HG03521 (cell line): ENCODE data around the gene SCGB1D4.

Experiments used
- ATAC-seq: cut with Tn5 transposase; IDR thresholded peaks from one replicate; pipeline ENCODE4 v1.9.1; 2021; ENCODE audit warnings: mild to moderate bottlenecking, moderate library complexity; ENCODE audit not compliant: unreplicated experiment

Gene SCGB1D4

DNA sequence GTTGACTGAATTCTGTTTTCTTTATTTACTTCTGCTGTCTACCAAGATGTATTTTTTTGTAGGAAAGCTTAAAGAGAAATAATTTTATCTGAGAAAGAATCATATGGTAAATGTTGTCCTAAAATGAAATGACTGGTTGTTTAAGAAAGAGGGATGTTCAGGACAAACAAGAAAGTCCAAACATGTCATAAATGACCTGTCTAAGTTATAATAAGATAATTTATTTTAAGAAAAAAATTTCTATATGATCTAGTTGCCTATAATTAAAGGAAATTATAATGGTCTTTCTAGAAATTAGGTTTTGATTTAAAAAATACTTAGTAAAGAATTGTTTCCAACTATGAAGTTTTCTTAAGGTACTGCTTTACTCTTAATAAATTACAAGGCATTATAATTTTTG, 18.4 kb downstream of the SCGB1D4 start:
- ATAC-seq: no peak

DNA sequence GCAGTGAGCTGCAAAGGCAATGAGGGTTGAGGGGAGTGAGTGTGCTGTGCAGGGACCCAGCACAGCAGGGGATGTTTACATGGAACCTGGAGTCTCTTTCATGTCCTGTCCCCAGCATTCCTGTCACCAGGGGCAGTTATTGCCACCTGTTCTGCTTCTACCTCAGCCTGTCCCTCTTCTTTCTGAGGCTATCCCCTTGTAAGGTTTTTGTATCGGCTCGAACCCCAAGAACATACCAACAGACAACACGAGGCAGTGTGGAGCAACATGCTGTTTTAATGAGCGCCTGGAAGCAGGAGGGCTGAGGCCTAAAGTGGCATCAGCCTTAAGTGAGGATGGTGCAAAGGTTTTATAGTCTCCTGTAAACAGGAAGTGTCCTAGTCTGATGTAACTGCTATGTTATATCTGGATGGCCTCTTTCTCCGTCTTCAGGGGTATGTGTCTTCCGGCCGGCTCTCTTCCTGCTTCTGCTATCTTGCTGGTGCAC, 25.0 kb downstream of the SCGB1D4 start:
- ATAC-seq: no peak

DNA sequence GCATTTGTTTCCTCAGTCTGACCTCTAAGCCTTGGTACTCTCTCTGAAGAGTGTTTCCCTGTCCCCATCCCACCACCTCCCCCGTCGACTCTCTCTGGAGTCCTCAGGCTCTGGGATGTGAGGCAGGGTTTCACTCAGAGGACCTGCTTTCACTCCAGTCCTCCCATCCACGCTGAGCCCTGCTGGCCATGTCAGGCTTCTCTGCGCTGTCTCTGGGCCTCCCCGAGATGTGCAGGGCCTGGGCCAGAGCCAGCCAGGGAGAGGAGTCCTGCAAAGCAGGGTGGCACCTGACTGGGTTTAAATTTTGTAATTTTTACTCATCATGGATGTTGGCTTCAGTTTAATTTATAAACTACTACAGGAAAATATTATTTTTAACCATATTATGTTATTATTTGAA, 25.6 kb downstream of the SCGB1D4 start:
- ATAC-seq: no peak

DNA sequence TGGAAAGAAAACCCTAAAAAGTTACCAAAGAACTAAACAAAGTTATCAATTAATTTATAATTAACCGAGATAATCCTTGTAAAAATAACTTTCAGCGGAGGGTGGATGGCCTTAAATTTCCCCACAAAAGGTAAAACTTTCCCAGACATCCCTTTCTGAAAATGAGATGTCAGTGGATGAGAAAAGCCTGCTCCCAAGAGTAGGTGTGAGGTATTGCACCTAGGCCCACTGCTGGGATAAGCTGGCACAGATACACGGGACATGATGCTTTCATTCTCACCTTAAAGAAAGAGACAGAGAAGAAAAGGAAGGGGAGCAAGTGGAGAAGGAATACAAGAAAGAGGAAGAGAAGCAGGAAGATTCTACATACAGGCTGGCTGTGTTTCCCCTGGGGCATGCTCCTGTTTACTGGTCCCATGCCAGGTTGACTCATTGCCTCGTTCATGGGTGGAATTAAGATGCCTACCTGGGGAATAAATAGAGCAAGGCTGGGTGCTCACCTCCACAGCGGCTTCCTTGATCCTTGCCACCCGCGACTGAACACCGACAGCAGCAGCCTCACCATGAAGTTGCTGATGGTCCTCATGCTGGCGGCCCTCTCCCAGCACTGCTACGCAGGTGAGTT, 29.1 kb downstream of the SCGB1D4 start, which contains the start of gene SCGB2A2:
Gene SCGB2A2, plus strand, starts transcription at position 505 of the 625 bp plus-strand sequence. Its CDS starts 59 bp downstream, at position 564.
- no peak for ATAC-seq

DNA sequence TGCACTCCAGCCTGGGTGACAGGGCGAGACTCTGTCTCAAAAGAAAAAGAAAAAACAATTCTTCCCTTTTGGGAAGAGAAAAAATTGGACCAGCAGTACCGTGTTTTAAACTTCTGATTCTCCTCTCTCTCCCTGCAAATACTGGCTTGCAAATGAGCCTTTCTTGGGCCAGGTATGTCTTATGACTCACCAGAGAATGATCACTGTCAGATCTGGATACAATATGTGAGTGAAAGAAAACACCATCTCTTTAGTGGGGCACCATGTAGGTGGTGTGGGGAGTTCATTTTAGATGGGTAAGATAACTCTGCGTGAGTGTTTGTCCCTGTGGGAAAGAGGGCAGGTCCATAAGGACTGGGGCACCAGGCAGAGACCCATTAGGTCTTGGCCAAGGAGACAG, 31.3 kb downstream of the SCGB1D4 start:
- ATAC-seq: no peak

DNA sequence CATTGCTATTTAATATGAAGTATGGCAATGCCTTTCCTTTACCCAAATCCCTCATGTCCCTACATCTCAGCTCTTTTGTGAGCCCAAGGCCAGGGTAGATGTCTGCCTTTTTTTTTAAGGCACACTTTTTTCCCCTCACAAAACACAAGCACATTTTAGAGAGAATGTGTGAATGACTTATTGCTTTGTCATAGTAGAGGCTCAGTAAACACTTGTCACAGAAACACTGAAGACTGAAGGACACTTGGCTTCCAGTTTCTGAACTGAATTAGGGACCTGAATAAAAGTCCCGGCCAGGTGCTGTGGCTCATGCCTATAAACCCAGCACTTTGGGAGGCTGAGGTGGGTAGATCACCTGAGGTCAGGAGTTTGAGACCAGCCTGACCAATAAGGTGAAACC, 31.8 kb downstream of the SCGB1D4 start:
- ATAC-seq: no peak

DNA sequence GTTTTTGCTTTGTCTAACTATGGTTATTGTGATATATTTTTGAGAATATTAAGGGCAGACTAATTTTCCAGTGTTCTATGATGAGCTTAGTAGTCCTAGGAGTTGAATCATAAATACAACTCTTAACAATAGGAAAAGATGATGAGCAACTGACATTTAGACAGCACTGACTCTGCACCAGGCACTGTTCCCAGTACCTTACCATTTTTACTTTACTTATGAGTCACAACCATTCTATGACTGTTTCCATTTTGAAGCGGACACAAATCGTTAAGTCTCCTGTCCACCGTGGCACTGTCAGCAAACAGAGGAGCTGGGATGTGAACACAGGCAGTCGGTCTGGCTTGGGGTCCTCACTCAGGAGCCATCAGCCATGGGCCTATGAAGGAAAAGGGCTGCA, 32.3 kb downstream of the SCGB1D4 start:
- ATAC-seq: no peak

DNA sequence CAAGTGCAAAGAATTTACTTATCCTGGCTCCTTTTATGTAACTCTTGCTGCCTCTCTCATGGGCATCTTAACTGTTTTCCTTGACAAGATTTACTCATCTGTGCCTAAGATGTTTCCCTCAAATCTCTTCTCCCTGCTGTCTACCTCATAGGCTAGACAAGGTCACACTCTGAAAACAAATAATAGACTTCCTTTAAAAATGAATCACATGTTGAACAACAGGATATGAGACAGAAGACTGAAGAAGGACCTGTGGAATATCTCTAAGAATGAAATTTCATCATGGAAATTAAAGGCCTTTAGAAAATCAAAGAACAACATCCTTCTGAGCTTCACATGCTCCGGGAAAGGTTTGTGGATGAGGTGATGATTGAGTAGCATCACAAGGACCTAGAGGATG, 34.9 kb downstream of the SCGB1D4 start:
- ATAC-seq: no peak

DNA sequence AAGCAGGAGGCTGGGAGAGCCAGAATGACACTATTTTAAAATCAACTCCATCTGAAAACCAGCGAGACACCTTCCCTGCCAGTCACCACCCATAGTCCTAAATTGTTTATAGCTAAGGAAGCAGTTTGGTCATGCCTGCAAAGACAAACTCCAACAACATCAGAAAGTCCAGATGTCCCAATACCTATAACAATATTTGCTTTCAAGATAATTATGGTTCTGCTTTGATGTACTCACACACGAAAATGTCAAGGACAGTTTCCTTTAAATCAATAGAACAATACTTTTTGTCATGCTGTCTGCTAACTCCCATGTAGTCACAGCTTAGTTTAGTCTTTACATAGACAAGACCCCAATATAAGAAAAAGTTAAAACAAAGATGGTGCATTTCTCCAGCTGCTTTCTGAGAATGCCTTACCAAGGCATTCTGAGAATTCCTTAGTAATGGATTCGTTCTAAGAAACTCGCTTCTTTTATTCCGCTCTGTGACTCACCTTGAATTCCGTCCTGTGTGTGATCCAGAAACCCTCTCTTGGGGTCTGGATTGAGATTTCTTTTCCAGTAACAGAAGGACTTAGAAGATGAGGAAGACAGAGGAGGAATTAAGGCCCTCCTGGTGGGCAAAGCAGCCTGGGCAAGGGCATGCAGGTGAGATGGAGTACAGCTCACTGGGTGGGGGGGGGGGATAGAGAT, 38.5 kb downstream of the SCGB1D4 start:
- no peak for ATAC-seq

DNA sequence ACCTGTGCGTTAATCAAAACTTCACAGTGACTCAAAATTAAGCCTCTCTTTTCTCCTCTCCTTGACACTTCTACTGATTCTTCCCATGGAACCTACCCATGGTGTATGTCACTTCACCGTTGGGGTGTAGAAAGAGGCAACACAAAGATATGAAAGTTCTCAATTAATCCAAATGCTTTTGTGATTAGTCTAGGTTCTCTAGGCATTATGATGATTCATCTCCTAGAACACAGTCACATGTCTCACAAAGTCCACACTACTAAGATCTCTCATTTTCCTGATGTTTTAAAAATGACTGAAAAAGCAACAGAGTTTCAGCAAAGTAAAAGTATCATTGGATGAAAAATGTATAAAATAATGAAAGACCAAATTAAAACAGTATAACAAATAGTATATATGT, 42.6 kb downstream of the SCGB1D4 start:
- no peak for ATAC-seq

DNA sequence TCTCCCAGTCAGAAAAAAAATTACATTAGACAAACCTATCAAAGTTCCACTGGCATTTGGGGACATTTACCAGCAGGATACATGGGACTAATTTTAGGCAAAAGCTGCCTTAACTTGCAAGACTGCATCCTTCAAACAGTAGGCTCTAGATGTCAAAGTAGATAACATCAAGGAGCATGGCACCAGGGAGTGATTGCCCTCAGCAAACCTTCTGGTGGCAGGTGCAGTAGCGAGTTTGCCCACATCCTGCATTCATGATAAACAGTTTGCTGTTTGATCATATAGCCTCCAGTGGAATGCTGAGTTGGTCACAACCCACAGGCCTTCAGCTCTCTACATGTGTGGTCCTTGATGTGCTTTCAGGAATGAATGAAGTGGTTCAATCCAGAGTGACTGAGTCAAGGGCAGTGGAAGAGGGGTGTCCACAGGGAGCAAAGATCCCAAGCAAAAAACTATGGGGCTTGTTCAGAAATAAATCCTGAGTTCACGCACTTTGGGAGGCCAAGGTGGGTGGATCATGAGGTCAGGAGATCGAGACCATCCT, 44.8 kb downstream of the SCGB1D4 start:
- no peak for ATAC-seq

DNA sequence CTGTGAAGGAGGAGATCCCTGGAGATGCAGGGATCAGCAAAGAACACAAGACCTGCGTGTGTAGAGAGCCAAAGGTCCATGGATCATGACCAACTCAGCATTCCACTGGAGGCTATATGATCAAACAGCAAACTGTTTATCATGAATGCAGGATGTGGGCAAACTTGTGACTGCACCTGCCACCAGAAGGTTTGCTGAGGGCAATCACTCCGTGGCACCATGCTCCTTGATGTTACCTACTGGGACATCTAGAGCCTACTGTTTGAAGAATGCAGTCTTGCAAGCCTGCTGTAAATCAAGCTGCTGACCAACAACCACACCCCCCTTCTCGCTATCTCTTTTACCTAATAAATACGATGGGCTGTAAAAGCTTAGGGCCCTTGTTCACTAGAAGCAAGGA, 47.2 kb downstream of the SCGB1D4 start:
- no peak for ATAC-seq
